HFFc6 (cell line): ENCODE data around the gene LMO2. TPM values are rescaled to one million over a fixed set of nuclear protein-coding genes. Genes with fewer than 3 reads are reported as not detected.
A peak's percentile ranks its signal among the peaks of the same experiment; 100 is the strongest.

Experiments used
- DNase-seq: peaks from one replicate; pipeline ENCODE4 v3.0.0-alpha.2; 2018
- H3K27ac Mint-ChIP-seq: 2 replicates; pipeline ENCODE4 v1.8.0; 2020; ENCODE audit warnings: mild to moderate bottlenecking, mixed read lengths
- H3K27me3 Mint-ChIP-seq: 2 replicates; pipeline ENCODE4 v1.8.0; 2021; ENCODE audit warnings: mild to moderate bottlenecking, moderate library complexity, mixed read lengths; ENCODE audit not compliant: insufficient read depth
- H3K36me3 Mint-ChIP-seq: 2 replicates; pipeline ENCODE4 v1.8.0; 2021; ENCODE audit warnings: low read depth, mixed read lengths
- H3K4me1 Mint-ChIP-seq: 2 replicates; pipeline ENCODE4 v1.8.0; 2020; ENCODE audit warnings: low read depth, mixed read lengths
- H3K4me3 Mint-ChIP-seq: 2 replicates; pipeline ENCODE4 v1.8.0; 2020; ENCODE audit warnings: mild to moderate bottlenecking, moderate library complexity, mixed read lengths
- H3K9me3 Mint-ChIP-seq: 2 replicates; pipeline ENCODE4 v1.8.0; 2020; ENCODE audit warnings: mild to moderate bottlenecking, mixed read lengths
- long read RNA-seq: library from polyadenylated mRNA; unstranded; transcript quantifications from one replicate; pipeline ENCODE4 v2.0.0, GENCODE V29; 2019
- total RNA-seq, 6 experiments: library from RNA; stranded (reverse); fragmentation: NEBNext Ultra II Directional; extraction: Animal tissue kit (Norgen Biotek cat#: 25700); gene quantifications; 2 replicates in 1 of 6; 3 replicates in 5 of 6; pipeline ENCODE4 v1.2.3, GENCODE V29; 2021
- TF ChIP-seq, protein P1 (sequence below): fragments of 200-600 bp; sonication (generic); IDR thresholded peaks from 2 replicates; pipeline ENCODE4 v1.5.0; 2021; ENCODE audit warnings: antibody characterized with exemption, mild to moderate bottlenecking

LMO2 gene
- under 1 TPM in 4 of 6 experiments, not detected in 2; 0.11 to 0.30 (median 0.15) TPM for total RNA-seq
- long read RNA-seq, result 0 reads

- Mint-ChIP-seq H3K27ac (no peak within 1 kb of the TSS), H3K36me3 (no peaks in the 10 kb centered on the region), H3K9me3 (no peaks in the 10 kb centered on the region), H3K4me3 (no peak within 1 kb of the TSS), H3K27me3 (peaks cover 27% of the 10 kb centered on the region), H3K4me1 (peaks cover 8% of the 10 kb centered on the region)
- DNase-seq, result no peak
- TF ChIP-seq, protein P1, sequence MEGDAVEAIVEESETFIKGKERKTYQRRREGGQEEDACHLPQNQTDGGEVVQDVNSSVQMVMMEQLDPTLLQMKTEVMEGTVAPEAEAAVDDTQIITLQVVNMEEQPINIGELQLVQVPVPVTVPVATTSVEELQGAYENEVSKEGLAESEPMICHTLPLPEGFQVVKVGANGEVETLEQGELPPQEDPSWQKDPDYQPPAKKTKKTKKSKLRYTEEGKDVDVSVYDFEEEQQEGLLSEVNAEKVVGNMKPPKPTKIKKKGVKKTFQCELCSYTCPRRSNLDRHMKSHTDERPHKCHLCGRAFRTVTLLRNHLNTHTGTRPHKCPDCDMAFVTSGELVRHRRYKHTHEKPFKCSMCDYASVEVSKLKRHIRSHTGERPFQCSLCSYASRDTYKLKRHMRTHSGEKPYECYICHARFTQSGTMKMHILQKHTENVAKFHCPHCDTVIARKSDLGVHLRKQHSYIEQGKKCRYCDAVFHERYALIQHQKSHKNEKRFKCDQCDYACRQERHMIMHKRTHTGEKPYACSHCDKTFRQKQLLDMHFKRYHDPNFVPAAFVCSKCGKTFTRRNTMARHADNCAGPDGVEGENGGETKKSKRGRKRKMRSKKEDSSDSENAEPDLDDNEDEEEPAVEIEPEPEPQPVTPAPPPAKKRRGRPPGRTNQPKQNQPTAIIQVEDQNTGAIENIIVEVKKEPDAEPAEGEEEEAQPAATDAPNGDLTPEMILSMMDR, result no peak
Measured at GRCh38 chr11:33891714-33892327, at the start of gene LMO2. Gene LMO2, minus strand, starts transcription at chr11:33892076. Its CDS starts 22,360 bp downstream, at chr11:33869716.

DNA sequence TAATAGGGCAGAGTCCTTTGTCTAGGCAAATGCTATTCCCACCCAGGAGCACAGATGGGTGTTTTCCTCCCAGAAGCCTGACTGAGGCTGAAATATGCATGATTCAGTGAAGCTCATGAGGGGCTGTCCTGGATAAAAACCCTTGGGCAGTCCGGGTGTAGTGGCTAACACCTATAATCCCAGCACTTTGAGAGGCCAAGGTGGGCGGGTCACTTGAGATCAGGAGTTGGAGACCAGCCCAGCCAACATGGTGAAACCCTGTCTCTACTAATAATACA, 48.6 kb upstream of the LMO2 start:
- Mint-ChIP-seq H3K27ac (no peak overlapping the region), H3K9me3 (no peaks in the 10 kb centered on the region), H3K4me1 (peaks cover 27% of the 10 kb centered on the region), H3K4me3 (no peak overlapping the region), H3K27me3 (peaks cover 12% of the 10 kb centered on the region), H3K36me3 (no peaks in the 10 kb centered on the region)
- no peak for DNase-seq
- TF ChIP-seq, protein P1, result no peak

DNA sequence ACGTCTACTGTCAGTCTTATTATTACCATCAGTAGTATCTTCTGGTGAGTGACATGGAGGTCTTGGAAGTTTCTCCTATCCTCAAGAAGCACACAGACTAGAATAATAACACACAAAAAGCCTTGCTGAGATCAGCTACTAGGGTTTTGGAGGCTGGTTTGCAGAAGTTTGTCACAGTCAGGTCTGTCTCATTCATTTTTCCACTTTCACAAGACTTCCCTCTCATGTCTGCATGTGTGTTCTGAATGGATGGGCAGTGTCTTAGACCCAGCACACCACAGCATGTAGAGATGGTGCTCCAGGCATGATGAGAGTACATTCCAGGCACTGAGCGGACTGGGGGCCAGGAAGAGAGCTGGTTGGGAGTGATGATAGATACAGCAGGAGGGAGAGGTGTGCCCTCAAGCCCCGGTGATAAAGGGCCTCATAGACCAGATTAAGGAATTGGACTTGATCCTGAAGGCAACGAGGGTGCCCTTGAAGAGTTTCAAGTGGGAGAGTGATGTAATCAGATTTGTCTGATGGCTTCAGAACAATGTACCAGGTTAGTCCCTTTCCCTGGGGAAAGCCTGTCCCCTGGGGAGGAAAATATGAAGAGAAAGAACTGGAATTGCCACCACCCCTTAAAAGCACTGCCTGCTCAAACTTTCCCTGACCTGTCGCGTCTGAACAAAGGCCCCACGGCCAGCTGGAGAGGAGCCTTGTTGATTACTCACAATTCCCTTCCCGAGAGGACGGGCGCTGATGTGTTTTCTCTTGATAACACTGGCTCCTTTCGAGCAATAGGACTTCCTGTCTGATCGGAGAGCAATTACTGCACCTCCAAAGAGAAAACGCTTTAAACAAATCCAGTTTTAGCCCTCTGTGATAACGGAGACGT, 45.1 kb upstream of the LMO2 start:
- peaks cover 20% of the 10 kb centered on the region for H3K27me3 Mint-ChIP-seq
- TF ChIP-seq, protein P1, result no peak
- H3K4me1 Mint-ChIP-seq, result peaks cover 18% of the 10 kb centered on the region
- no peak overlapping the region for H3K27ac Mint-ChIP-seq
- H3K4me3 Mint-ChIP-seq, result peak overlapping the region; percentile 20; the same call in 1 of the 2 replicates
- H3K9me3 Mint-ChIP-seq, result peaks cover 7% of the 10 kb centered on the region; the same call in 1 of the 2 replicates
- peak; percentile 4 for DNase-seq
- peaks cover 5% of the 10 kb centered on the region; the same call in 1 of the 2 replicates for H3K36me3 Mint-ChIP-seq

- no peak overlapping the region for H3K4me3 Mint-ChIP-seq
- peaks cover 23% of the 10 kb centered on the region for H3K27me3 Mint-ChIP-seq
- TF ChIP-seq, protein P1, result no peak
- H3K27ac Mint-ChIP-seq, result no peak overlapping the region
- DNase-seq, result no peak
- peaks cover 14% of the 10 kb centered on the region; the same call in 1 of the 2 replicates for H3K9me3 Mint-ChIP-seq
- H3K4me1 Mint-ChIP-seq, result peaks cover 11% of the 10 kb centered on the region
- peaks cover 5% of the 10 kb centered on the region; the same call in 1 of the 2 replicates for H3K36me3 Mint-ChIP-seq
Measured at GRCh38 chr11:33935461-33936456, 43.9 kb upstream of the LMO2 start.

DNA sequence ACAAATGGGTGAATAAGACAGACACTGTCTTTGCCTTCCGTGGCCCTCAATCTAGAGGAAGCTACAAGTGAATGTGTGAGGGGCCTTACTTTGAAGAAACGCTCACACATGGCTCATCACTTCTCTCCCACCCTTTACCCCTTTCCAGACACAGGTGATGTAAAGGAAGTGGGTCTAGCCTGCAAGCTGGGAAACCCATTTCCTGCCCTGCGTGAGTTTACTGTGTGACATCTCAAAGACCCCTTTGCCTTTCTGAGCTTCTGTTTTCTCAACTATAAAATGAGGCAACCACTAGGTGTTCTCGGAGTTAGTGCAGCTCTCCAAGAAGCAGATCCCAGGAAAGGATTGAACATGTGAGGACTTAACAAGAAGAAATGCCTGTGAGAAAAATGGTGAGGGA, 43.1 kb upstream of the LMO2 start:
- Mint-ChIP-seq H3K36me3 (peaks cover 5% of the 10 kb centered on the region; the same call in 1 of the 2 replicates), H3K9me3 (peaks cover 14% of the 10 kb centered on the region; the same call in 1 of the 2 replicates), H3K27ac (no peak overlapping the region), H3K27me3 (peaks cover 28% of the 10 kb centered on the region), H3K4me1 (peaks cover 11% of the 10 kb centered on the region), H3K4me3 (no peak overlapping the region)
- TF ChIP-seq, protein P1, result no peak
- DNase-seq, result no peak
